Breast epithelium (tissue), 4 donors: ENCODE results near the gene SMIM24. TPM values are rescaled to one million over a fixed set of nuclear protein-coding genes. Genes with fewer than 3 reads are reported as not detected.
A peak's percentile ranks its signal among the peaks of the same experiment; 100 is the strongest.
"Not testable (repeated sequence)": the region's sequence is repeated elsewhere in the genome, so short reads cannot be mapped to it uniquely, and the experiment has no call there.

Source experiments
- DNase-seq, 2 donors: peaks; one replicate each; pipeline ENCODE4 v3.0.0-alpha.2; 2019; ENCODE audit warnings: low spot score in 2 of 2
- H3K27ac ChIP-seq, 2 donors: fragments of 200-600 bp; sonication (generic) in 1 of 2; one replicate each; pipeline ENCODE4 v1.5.1; 2016 to 2019; ENCODE audit warnings: mild to moderate bottlenecking in 1 of 2
- H3K27me3 ChIP-seq, 2 donors: fragments of 200-600 bp; sonication (generic) in 1 of 2; one replicate each; pipeline versions ENCODE4 v1.5.1 to v1.6.0; 2017 to 2019; ENCODE audit warnings: control low read depth in 1 of 2, mild to moderate bottlenecking in 1 of 2
- H3K36me3 ChIP-seq: fragments of 200-600 bp; one replicate; pipeline ENCODE4 v1.5.1; 2019
- H3K4me1 ChIP-seq, 2 donors: fragments of 200-600 bp; sonication (generic); one replicate each; pipeline ENCODE4 v1.5.1; 2016 to 2019; ENCODE audit warnings: control low read depth in 1 of 2
- H3K4me3 ChIP-seq, 3 donors: fragments of 200-600 bp; sonication (generic); 1 replicate in 2 of 3; 2 replicates in 1 of 3; pipeline ENCODE4 v1.5.1; 2016 to 2019; ENCODE audit warnings: mild to moderate bottlenecking in 3 of 3, moderate library complexity in 2 of 3
- H3K9me3 ChIP-seq, 2 donors: fragments of 200-600 bp; sonication (generic) in 1 of 2; one replicate each; pipeline ENCODE4 v1.5.1; 2016 to 2019; ENCODE audit warnings: control low read depth in 1 of 2
- CTCF ChIP-seq, 3 donors: fragments of 450-650 bp; IDR thresholded peaks; one replicate each; pipeline ENCODE4 v1.5.1; 2016 to 2017; ENCODE audit warnings: antibody characterized with exemption in 3 of 3, mild to moderate bottlenecking in 3 of 3, moderate library complexity in 3 of 3
- POLR2A ChIP-seq: fragments of 450-650 bp; IDR thresholded peaks from one replicate; pipeline ENCODE4 v1.6.1; 2016; ENCODE audit warnings: antibody characterized with exemption, mild to moderate bottlenecking, moderate library complexity
- POLR2AphosphoS5 ChIP-seq, 3 donors: sonication (generic); formaldehyde crosslinking; IDR thresholded peaks; one replicate each; pipeline ENCODE4 v1.6.1; 2017; ENCODE audit warnings: antibody characterized with exemption in 3 of 3
- intact Hi-C: fragments of 100-400 bp; cut with DNase I; formaldehyde crosslinking; loops from one replicate; pipeline ENCODE4 v1.15.1; 2023; ENCODE audit warnings: low total_unique reads
- total RNA-seq, 3 donors: library from RNA; depleted of rRNA; stranded (reverse); fragments of >200 nt; gene quantifications; one replicate each; pipeline ENCODE4 v1.1.0, GENCODE V29; 2016

The SMIM24 gene
- total RNA-seq, 3 donors from 2014 or later = 2.0 to 6.7 TPM; not detected in 1

- no peaks in the 10 kb centered on the region for H3K27me3 ChIP-seq
- no peak for TF ChIP-seq POLR2A
- TF ChIP-seq CTCF (IDR thresholded peaks at IDR 0.05) = no peak
- no peak for TF ChIP-seq POLR2AphosphoS5 (IDR thresholded peaks at IDR 0.05)
- intact Hi-C loops = no loop called here
- peak overlapping the region; percentile 25 to 80 for H3K27ac ChIP-seq
- no peaks in the 10 kb centered on the region for H3K9me3 ChIP-seq
- no peak for DNase-seq
- no peak overlapping the region for H3K4me3 ChIP-seq
- H3K36me3 ChIP-seq = peaks cover 9% of the 10 kb centered on the region
- H3K4me1 ChIP-seq = no peaks in the 10 kb centered on the region
These were observed 28.0 kb downstream of the SMIM24 start for GRCh38 chr19:3452171-3452941.

GRCh38 chr19:3451451-3451866, 28.9 kb downstream of the SMIM24 start:
- Histone ChIP-seq H3K9me3 (no peaks in the 10 kb centered on the region), H3K36me3 (peaks cover 9% of the 10 kb centered on the region), H3K4me1 (no peaks in the 10 kb centered on the region), H3K4me3 (no peak overlapping the region), H3K27me3 (no peaks in the 10 kb centered on the region), H3K27ac (peak overlapping the region; percentile 56 to 75)
- no peak for DNase-seq
- intact Hi-C loops = no loop called here
- no peak for TF ChIP-seq POLR2A
- no peak for TF ChIP-seq CTCF (IDR thresholded peaks at IDR 0.05)
- no peak for TF ChIP-seq POLR2AphosphoS5 (IDR thresholded peaks at IDR 0.05)

- Histone ChIP-seq H3K9me3 (no peaks in the 10 kb centered on the region), H3K4me3 (no peak overlapping the region), H3K27me3 (no peaks in the 10 kb centered on the region), H3K36me3 (peaks cover 9% of the 10 kb centered on the region), H3K27ac (peak overlapping the region; percentile 56 to 75), H3K4me1 (no peaks in the 10 kb centered on the region)
- TF ChIP-seq CTCF (IDR thresholded peaks at IDR 0.05) = no peak
- TF ChIP-seq POLR2AphosphoS5 (IDR thresholded peaks at IDR 0.05) = peak; percentile 17 to 91 (median 40)
- DNase-seq = no peak
- intact Hi-C loops = no loop called here
These were observed 29.4 kb downstream of the SMIM24 start for GRCh38 chr19:3450796-3451411.

GRCh38 chr19:3448616-3449334, 31.6 kb downstream of the SMIM24 start:
- TF ChIP-seq CTCF (IDR thresholded peaks at IDR 0.05) (no peak), POLR2AphosphoS5 (IDR thresholded peaks at IDR 0.05) (no peak), POLR2A (no peak)
- Histone ChIP-seq H3K27ac (peak overlapping the region; percentile 10 to 33), H3K4me1 (no peaks in the 10 kb centered on the region), H3K9me3 (no peaks in the 10 kb centered on the region), H3K27me3 (no peaks in the 10 kb centered on the region), H3K36me3 (peaks cover 9% of the 10 kb centered on the region), H3K4me3 (no peak overlapping the region)
- intact Hi-C loops = no loop called here
- DNase-seq = no peak

GRCh38 chr19:3446657-3447056, 33.7 kb downstream of the SMIM24 start:
- DNase-seq, H3K4me1 ChIP-seq, H3K36me3 ChIP-seq, H3K27me3 ChIP-seq, intact Hi-C loops, H3K9me3 ChIP-seq, H3K4me3 ChIP-seq, H3K27ac ChIP-seq: not testable (repeated sequence)
